ENCODE results near the gene SLC16A13.
A peak's percentile ranks its signal among the peaks of the same experiment; 100 is the strongest.
"Not testable (repeated sequence)": the region's sequence is repeated elsewhere in the genome, so short reads cannot be mapped to it uniquely, and the experiment has no call there.

The SLC16A13 gene

GRCh38 chr17:7034955-7035590 lies 742 bp upstream of the SLC16A13 start:
- DNase-seq = peak; percentile 54

- DNase-seq = no peak
These were observed 2.4 kb downstream of the SLC16A13 start for GRCh38 chr17:7038025-7038862.

GRCh38 chr17:7039832-7040231 lies 4.0 kb downstream of the SLC16A13 start:
- no peak for DNase-seq

- DNase-seq = peak; percentile 29
These were observed 6.0 kb downstream of the SLC16A13 start for GRCh38 chr17:7041607-7042500.

GRCh38 chr17:7042501-7043181 lies 6.8 kb downstream of the SLC16A13 start:
- peak; percentile 37 for DNase-seq

- no peak for DNase-seq
These were observed 7.3 kb downstream of the SLC16A13 start for GRCh38 chr17:7043182-7043496.

- DNase-seq = no peak
These were observed 7.8 kb downstream of the SLC16A13 start, which contains the start of gene SLC16A11 for GRCh38 chr17:7043497-7044198. Gene SLC16A11 (minus strand): TSS chr17:7044092. CDS start chr17:7043513, 579 bp downstream.

GRCh38 chr17:7045492-7046126 lies 9.8 kb downstream of the SLC16A13 start:
- peak; percentile 42 for DNase-seq

- no peak for DNase-seq
These were observed 10.4 kb downstream of the SLC16A13 start for GRCh38 chr17:7046127-7046724.

- peak; percentile 55 for DNase-seq
These were observed 11.0 kb downstream of the SLC16A13 start for GRCh38 chr17:7046725-7047397.

GRCh38 chr17:7047566-7047965 lies 11.8 kb downstream of the SLC16A13 start:
- no peak for DNase-seq

- no peak for DNase-seq
These were observed 13.2 kb downstream of the SLC16A13 start for GRCh38 chr17:7048968-7049367.

- DNase-seq = not testable (repeated sequence)
These were observed 14.8 kb downstream of the SLC16A13 start for GRCh38 chr17:7050583-7050982.

GRCh38 chr17:7056386-7056785 lies 20.6 kb downstream of the SLC16A13 start:
- no peak for DNase-seq

GRCh38 chr17:7058831-7059447 lies 23.1 kb downstream of the SLC16A13 start:
- no peak for DNase-seq

GRCh38 chr17:7060165-7060891 lies 24.5 kb downstream of the SLC16A13 start:
- no peak for DNase-seq

- DNase-seq = no peak
These were observed 27.8 kb downstream of the SLC16A13 start for GRCh38 chr17:7063518-7064094.

- no peak for DNase-seq
These were observed 28.4 kb downstream of the SLC16A13 start for GRCh38 chr17:7064261-7064660.

- DNase-seq = no peak
These were observed 31.4 kb downstream of the SLC16A13 start for GRCh38 chr17:7067198-7067597.
